IPS-NIHi11 (cell line): ENCODE measurements around the gene MS4A8.

Experiments used
- DNase-seq: peaks from one replicate; pipeline ENCODE4 v3.0.0; 2012; ENCODE audit warnings: mixed read lengths, low spot score

MS4A8 gene

DNA sequence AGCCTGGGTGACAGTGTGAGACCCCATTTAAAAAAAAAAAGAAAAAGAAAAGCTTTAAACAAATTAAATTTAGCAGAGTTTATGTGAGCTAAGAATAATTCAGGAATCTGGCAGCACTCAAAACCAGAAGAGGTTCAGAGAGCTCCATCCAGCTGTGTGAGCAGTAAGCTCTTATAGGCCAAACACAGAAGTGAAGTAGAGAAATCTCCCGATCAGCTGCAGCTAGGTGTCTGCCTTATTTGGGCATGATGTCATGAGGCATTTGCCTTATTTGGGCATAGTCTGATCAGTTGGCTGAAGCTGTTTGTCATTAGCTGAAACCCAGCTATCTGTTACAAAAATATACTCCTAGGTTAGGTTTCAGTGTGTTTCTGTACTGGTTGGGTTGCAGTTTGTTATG lies 65.5 kb downstream of the MS4A8 start:
- DNase-seq = no peak

DNA sequence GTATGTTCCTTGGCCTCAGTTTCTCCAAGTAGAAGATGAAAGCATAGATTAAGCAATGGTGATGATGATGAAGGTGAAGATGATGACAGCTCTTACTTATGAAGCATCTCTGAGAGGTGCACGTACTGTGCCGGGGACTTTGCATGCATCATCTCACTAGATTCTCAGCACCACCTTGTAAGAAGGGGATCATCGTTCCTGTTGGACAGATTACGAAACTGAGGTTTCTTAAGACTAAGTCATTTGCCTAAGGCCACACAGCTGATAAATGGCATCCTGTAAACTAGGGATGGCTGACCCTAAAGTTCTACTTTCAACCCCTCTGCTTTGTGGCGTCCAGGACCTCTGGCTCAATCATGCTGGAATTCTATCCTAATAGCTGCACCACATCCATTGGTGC lies 65.9 kb downstream of the MS4A8 start:
- DNase-seq = no peak
